Brain microvascular endothelial cell (primary cell): ENCODE results near the gene OGFOD2.
"Not testable (repeated sequence)": the region's sequence is repeated elsewhere in the genome, so short reads cannot be mapped to it uniquely, and the experiment has no call there.

Experiments used
- DNase-seq: peaks from one replicate; pipeline ENCODE4 v3.0.0-alpha.2; 2020
- H3K27ac ChIP-seq: fragments of 250-450 bp; sonication (Bioruptor Pico); 2 replicates; pipeline ENCODE4 v1.5.1; 2020; ENCODE audit warnings: mild to moderate bottlenecking, moderate library complexity
- H3K27me3 ChIP-seq: fragments of 250-450 bp; sonication (Bioruptor Pico); replicated peaks from 2 replicates; pipeline ENCODE4 v1.5.1; 2020; ENCODE audit warnings: mild to moderate bottlenecking
- H3K36me3 ChIP-seq: fragments of 250-450 bp; sonication (Bioruptor Pico); replicated peaks from 2 replicates; pipeline ENCODE4 v1.5.1; 2020; ENCODE audit warnings: mild to moderate bottlenecking
- H3K4me3 ChIP-seq: 2 replicates; pipeline ENCODE4 v1.5.1; 2011; ENCODE audit warnings: low read depth, mild to moderate bottlenecking, control low read depth, low read length, moderate library complexity
- CTCF ChIP-seq: IDR thresholded peaks from 2 replicates; pipeline ENCODE4 v1.5.1; 2011; ENCODE audit warnings: low read depth, mild to moderate bottlenecking, moderate library complexity, low read length, control low read depth, inconsistent platforms; ENCODE audit errors: missing control alignments
- in situ Hi-C: cut with HindIII; loops from 2 replicates; pipeline ENCODE4 v1.10.0; 2017; ENCODE audit warnings: low sequenced_read_pairs, low pct_ligation_motif_present

Gene OGFOD2

GRCh38 chr12:123013185-123014095 lies 38.4 kb downstream of the OGFOD2 start:
- no peak for DNase-seq
- no peak for TF ChIP-seq CTCF
- in situ Hi-C loops = no loop called here
- Histone ChIP-seq H3K36me3 (no peaks in the 10 kb centered on the region), H3K27ac (no peak overlapping the region), H3K27me3 (no peaks in the 10 kb centered on the region), H3K4me3 (no peak overlapping the region)

GRCh38 chr12:123014473-123014872 lies 39.4 kb downstream of the OGFOD2 start:
- H3K27me3 ChIP-seq, H3K4me3 ChIP-seq, H3K36me3 ChIP-seq, H3K27ac ChIP-seq, DNase-seq, in situ Hi-C loops: not testable (repeated sequence)

GRCh38 chr12:123017753-123018152 lies 42.7 kb downstream of the OGFOD2 start:
- H3K27ac ChIP-seq = no peak overlapping the region
- in situ Hi-C loops = no loop called here
- DNase-seq = no peak
- no peak for TF ChIP-seq CTCF
- H3K27me3 ChIP-seq = no peaks in the 10 kb centered on the region
- no peaks in the 10 kb centered on the region for H3K36me3 ChIP-seq
- no peak overlapping the region for H3K4me3 ChIP-seq

- no peaks in the 10 kb centered on the region for H3K27me3 ChIP-seq
- no peak overlapping the region for H3K27ac ChIP-seq
- H3K36me3 ChIP-seq = no peaks in the 10 kb centered on the region
- DNase-seq = no peak
- H3K4me3 ChIP-seq = no peak overlapping the region
- in situ Hi-C loops = no loop called here
- TF ChIP-seq CTCF = no peak
Observed at GRCh38 chr12:123019841-123020138, 44.7 kb downstream of the OGFOD2 start.

GRCh38 chr12:123021688-123022604 lies 46.9 kb downstream of the OGFOD2 start:
- Histone ChIP-seq H3K36me3 (no peaks in the 10 kb centered on the region), H3K27me3 (no peaks in the 10 kb centered on the region), H3K27ac (no peak overlapping the region), H3K4me3 (no peak overlapping the region)
- TF ChIP-seq CTCF = no peak
- in situ Hi-C loops = no loop called here
- DNase-seq = no peak

- DNase-seq = no peak
- no peak for TF ChIP-seq CTCF
Observed at GRCh38 chr12:123022846-123023245, 47.8 kb downstream of the OGFOD2 start.

More at GRCh38 chr12:123022846-123023245, 47.8 kb downstream of the OGFOD2 start:
- Histone ChIP-seq H3K36me3 (no peaks in the 10 kb centered on the region), H3K27me3 (no peaks in the 10 kb centered on the region), H3K4me3 (no peak overlapping the region), H3K27ac (no peak overlapping the region)
- in situ Hi-C loops = no loop called here
